ENCODE results near the gene SLC22A12.
"Not testable (repeated sequence)": the region's sequence is repeated elsewhere in the genome, so short reads cannot be mapped to it uniquely, and the experiment has no call there.

The SLC22A12 gene

DNA sequence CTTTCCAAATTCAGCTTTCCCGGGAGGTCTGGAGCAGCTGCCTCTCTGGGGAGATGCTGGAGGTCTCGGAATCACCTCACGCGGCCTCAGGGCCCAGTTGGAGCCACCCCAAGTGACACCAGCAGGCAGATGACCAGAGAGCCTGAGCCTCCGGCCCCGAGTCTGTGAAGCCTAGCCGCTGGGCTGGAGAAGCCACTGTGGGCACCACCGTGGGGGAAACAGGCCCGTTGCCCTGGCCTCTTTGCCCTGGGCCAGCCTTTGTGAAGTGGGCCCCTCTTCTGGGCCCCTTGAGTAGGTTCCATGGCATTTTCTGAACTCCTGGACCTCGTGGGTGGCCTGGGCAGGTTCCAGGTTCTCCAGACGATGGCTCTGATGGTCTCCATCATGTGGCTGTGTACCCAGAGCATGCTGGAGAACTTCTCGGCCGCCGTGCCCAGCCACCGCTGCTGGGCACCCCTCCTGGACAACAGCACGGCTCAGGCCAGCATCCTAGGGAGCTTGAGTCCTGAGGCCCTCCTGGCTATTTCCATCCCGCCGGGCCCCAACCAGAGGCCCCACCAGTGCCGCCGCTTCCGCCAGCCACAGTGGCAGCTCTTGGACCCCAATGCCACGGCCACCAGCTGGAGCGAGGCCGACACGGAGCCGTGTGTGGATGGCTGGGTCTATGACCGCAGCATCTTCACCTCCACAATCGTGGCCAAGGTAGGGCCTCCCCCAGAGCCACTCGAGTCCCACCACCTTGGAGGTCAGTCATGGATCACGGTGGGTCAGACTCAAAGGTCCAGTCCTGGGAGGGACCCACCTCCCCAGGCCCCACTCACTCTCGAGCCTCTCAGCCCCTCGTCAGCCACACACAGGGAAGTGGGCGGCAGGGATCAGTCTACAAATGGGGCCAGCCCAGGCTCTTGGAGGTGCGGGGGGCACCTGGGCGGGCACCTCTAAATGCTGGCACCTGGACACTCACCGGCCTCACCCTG, 525 bp downstream of the SLC22A12 start:
- no peak for DNase-seq

GRCh38 chr11:64592234-64592615, 1.2 kb downstream of the SLC22A12 start:
- no peak for DNase-seq

DNA sequence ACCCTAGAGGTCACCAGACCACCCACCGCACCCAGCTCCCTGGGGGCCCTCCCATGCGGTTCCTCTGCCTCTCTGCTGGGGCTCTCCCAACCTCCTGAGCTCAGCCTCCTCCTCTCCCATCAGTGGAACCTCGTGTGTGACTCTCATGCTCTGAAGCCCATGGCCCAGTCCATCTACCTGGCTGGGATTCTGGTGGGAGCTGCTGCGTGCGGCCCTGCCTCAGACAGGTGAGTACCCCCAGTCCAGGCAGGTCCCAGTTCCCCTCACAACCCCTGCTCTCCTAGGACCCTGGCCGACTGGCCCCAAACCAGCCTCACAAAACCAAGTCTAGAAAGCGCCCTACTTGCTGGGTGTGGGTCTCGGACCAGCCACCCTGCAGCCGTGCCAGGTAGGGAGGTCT, 1.6 kb downstream of the SLC22A12 start:
- DNase-seq = no peak

DNA sequence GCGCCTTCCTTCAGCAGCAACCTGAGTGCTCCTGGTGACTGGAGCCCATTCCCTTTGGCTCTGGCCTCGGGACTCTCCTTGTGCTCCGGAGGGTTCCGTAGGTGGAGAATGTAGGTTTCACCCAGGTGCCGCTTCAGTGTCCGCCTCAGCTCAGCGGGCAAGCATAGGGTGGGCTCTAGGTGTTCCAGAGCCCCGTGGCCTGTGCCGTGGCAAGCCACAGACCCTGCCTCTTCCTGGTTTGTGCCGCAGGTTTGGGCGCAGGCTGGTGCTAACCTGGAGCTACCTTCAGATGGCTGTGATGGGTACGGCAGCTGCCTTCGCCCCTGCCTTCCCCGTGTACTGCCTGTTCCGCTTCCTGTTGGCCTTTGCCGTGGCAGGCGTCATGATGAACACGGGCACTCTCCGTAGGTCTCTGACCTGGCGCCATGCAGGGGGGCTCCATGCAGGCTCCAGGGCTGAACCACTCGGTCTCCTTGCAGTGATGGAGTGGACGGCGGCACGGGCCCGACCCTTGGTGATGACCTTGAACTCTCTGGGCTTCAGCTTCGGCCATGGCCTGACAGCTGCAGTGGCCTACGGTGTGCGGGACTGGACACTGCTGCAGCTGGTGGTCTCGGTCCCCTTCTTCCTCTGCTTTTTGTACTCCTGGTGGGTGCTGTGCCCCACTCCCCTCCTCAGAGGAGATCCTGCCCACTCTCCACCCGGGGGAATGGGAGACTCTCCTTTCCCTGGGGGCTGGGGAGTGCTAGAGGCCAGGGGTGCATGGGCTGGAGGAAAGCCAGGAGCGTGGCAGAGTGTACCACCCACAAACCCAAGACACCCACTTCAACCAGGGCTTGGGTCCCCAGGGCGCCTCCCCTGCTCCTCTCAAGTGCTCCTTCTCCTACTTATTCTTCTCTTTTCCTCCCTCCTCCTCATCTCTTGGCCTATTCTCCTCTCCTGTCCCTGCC, 2.4 kb downstream of the SLC22A12 start:
- DNase-seq = no peak

DNA sequence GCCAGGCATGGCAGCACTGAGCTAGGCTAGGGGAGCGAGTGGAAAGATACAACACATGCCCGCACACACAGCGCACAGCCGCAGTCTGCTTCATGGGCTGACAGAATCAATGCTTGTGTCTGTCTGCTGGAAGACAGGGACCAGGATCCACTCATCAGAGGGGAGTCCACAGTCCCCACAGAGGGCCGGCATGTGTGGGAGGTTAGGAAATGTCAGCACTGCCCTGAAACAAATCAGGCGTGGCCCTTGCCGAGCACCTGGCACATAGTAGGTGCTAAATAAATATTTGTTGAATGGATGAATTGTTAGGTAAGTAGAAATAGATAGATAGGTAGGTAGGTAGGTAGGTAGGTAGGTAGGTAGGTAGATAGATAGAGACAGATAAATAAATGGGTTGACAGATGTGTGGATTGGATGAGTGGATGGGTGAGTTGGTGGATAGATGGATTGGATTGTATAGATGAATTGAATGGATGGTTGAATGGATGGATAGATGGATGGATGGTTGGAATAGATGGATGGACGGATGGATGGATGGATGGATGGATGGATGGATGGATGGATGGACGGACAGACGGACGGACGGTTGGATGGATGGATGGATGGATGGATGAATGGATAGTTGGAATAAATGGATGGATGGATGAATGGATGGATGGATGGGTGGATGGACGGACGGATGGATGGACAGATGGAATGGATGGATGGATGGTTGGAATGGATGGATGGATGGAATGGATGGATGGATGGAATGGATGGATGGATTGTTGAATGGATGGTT, 3.3 kb downstream of the SLC22A12 start:
- DNase-seq = no peak

DNA sequence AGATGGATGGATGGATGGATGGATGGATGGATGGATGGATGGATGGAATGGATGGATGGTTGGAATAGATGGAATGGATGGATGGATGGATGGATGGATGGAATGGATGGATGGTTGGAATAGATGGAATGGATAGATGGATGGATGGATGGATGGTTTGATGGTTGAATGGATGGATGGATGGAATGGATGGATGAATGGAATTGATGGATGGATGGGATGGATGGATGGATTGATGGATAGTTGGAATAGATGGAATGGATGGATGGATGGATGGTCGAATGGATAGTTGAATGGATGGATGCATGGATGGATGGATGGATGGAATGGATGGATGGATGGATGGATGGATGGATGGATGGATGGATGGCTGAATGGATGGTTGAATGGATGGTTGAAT, 4.9 kb downstream of the SLC22A12 start:
- not testable (repeated sequence) for DNase-seq

GRCh38 chr11:64597671-64598101, 6.7 kb downstream of the SLC22A12 start:
- DNase-seq = no peak

DNA sequence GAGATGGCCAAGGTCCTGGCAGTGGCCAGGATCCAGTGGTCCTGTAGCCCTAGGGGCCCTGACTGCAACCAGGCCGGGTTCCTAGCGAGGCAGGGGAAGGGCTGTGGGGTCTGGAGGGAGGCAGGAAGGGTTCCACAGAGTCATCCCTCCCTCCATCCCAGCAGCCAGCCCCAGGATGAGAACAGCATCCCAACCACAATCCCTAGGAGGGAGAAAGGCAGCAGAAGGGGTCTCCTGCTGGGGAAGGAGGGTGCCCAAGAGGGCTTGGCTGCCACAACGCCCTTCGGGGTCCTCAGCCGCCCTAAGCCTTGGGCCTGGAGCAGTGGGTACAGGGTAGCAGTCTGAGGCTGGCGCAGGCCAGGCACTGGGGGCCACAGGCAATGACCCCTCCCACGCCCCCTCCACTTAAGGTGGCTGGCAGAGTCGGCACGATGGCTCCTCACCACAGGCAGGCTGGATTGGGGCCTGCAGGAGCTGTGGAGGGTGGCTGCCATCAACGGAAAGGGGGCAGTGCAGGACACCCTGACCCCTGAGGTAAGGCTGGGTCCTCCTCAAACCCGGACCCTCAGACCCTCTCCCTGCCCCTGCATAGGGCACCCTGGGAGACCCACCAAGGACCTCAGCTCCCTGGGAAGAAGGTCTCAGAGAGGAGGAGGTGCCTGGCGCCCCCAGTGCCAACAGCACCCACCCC, 7.2 kb downstream of the SLC22A12 start:
- no peak for DNase-seq

GRCh38 chr11:64598797-64599697, 8.0 kb downstream of the SLC22A12 start:
- peak; percentile 31 for DNase-seq

- no peak for DNase-seq
These were observed 8.7 kb downstream of the SLC22A12 start for GRCh38 chr11:64599698-64600211.

DNA sequence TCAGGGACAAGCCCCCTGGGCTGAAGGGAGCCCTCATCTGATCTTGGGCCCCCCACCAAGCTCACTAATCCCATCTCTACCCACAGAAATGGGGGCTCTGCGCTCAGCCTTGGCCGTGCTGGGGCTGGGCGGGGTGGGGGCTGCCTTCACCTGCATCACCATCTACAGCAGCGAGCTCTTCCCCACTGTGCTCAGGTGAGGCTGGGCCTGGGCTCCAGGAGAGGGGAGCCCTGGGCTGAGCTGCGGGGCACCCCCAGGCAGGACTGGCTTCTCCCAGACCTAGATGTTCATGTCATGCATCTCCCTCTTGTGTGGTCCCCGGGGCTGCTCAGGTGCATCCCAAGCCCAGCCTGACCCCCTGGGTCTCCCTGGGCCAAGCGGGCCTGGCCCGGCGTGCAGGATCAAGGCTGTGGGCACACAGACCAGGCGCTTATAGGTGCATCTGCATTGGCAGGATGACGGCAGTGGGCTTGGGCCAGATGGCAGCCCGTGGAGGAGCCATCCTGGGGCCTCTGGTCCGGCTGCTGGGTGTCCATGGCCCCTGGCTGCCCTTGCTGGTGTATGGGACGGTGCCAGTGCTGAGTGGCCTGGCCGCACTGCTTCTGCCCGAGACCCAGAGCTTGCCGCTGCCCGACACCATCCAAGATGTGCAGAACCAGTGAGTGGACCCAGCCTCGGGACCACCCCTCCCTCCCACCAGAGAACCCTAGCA, 9.4 kb downstream of the SLC22A12 start:
- DNase-seq = no peak

GRCh38 chr11:64601605-64602465, 10.8 kb downstream of the SLC22A12 start:
- no peak for DNase-seq

DNA sequence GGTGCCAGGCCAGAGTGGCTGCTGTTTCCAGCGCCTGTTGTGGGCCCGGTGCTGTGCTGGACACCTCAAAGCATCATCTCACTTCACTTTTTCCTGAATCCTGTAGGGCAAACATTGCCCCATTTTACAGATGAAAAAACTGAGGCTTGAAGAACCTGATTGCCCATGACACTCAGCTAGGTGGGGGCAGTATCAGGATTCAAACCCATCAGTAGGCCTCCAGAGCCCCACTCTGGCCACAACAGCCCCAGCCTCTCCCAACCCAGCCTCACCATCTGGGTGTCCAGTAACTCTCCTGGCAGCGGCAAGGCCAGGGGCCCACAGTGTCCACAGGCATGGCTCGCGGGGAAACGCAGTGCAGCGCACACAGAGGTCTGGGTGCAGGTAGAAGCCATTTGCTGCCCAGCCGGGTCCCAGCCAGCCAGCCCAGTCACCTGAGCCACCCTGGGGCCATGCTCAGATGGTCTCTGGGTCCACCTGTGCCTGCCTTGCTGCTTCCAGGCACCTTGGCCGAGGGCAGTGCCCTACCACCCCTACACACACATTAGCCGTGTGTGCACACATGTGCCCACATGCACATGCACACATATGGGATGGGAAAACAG, 11.5 kb downstream of the SLC22A12 start:
- no peak for DNase-seq

- DNase-seq = no peak
These were observed 12.5 kb downstream of the SLC22A12 start for GRCh38 chr11:64603411-64604110.

- DNase-seq = no peak
These were observed 13.6 kb downstream of the SLC22A12 start for GRCh38 chr11:64604458-64605243.

DNA sequence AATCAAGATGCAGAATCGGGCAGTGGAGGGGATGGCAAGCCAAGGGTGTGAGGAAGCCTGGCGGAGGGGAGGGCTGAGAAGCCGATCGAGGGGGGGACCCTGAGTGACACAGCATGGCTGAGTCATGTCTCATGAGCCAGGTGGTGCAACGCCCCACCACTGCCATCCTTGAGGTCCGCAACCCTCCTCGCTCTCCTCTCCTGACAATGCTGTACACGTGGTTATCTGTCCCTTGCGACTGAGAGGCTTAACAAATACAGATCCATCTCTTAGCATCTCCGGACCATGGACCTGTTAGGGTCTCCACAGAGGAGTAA, 14.2 kb downstream of the SLC22A12 start:
- no peak for DNase-seq

Data from hematopoietic multipotent progenitor cell treated with erythropoietin and hydrocortisone succinate and interleukin-3 and kit ligand, for 8 days (in vitro differentiated cells).